Trophoblast cell (in vitro differentiated cells and primary cell): Measurements from ENCODE around the gene PTPRN2.

Experiments
- DNase-seq, 2 donors: peaks; one replicate each; pipeline ENCODE4 v3.0.0-alpha.2; 2016
- H2AFZ ChIP-seq: 2 replicates; pipeline ENCODE4 v1.6.1; 2013; ENCODE audit warnings: low read length, moderate library complexity, mild to moderate bottlenecking; ENCODE audit not compliant: insufficient read depth, poor library complexity
- H2AK5ac ChIP-seq: 2 replicates; pipeline ENCODE4 v1.6.1; 2013; ENCODE audit warnings: mild to moderate bottlenecking, low read length
- H2BK120ac ChIP-seq: 2 replicates; pipeline ENCODE4 v1.6.1; 2013; ENCODE audit warnings: low read length, mild to moderate bottlenecking, moderate library complexity; ENCODE audit not compliant: insufficient read depth, poor library complexity
- H2BK12ac ChIP-seq: 2 replicates; pipeline ENCODE4 v1.6.1; 2013; ENCODE audit warnings: mild to moderate bottlenecking, low read length, moderate library complexity
- H2BK5ac ChIP-seq: 2 replicates; pipeline ENCODE4 v1.6.1; 2013; ENCODE audit warnings: low read length, low read depth, moderate library complexity, mild to moderate bottlenecking; ENCODE audit not compliant: poor library complexity
- H3K14ac ChIP-seq: 2 replicates; pipeline ENCODE4 v1.6.1; 2013; ENCODE audit warnings: mild to moderate bottlenecking, low read length
- H3K18ac ChIP-seq: 2 replicates; pipeline ENCODE4 v1.6.1; 2013; ENCODE audit warnings: mild to moderate bottlenecking, low read length
- H3K23ac ChIP-seq: 2 replicates; pipeline ENCODE4 v1.6.1; 2013; ENCODE audit warnings: low read length
- H3K27ac ChIP-seq: 2 replicates; pipeline ENCODE4 v1.5.1; 2013; ENCODE audit warnings: low read depth, mild to moderate bottlenecking, inconsistent platforms, low read length, moderate library complexity
- H3K27me3 ChIP-seq: 2 replicates; pipeline ENCODE4 v1.6.1; 2013; ENCODE audit warnings: inconsistent platforms, mild to moderate bottlenecking, low read length, moderate library complexity; ENCODE audit not compliant: insufficient read depth
- H3K36me3 ChIP-seq, 2 experiments: 1 replicate in 1 of 2; 2 replicates in 1 of 2; pipeline ENCODE4 v1.6.1; 2013; ENCODE audit warnings: low read length in 2 of 2, mild to moderate bottlenecking in 2 of 2, moderate library complexity in 1 of 2; ENCODE audit not compliant: insufficient read depth in 2 of 2, control insufficient read depth in 1 of 2
- H3K4ac ChIP-seq: 2 replicates; pipeline ENCODE4 v1.6.1; 2013; ENCODE audit warnings: low read depth, mild to moderate bottlenecking, low read length, moderate library complexity
- H3K4me1 ChIP-seq, 2 experiments: 1 replicate in 1 of 2; 2 replicates in 1 of 2; pipeline ENCODE4 v1.6.1; 2013; ENCODE audit warnings: low read length in 2 of 2, mild to moderate bottlenecking in 2 of 2, moderate library complexity in 1 of 2; ENCODE audit not compliant: insufficient read depth in 2 of 2, control insufficient read depth in 1 of 2
- H3K4me2 ChIP-seq: 2 replicates; pipeline ENCODE4 v1.6.1; 2013; ENCODE audit warnings: inconsistent platforms, mild to moderate bottlenecking, low read length, moderate library complexity
- H3K4me3 ChIP-seq: 2 replicates; pipeline ENCODE4 v1.5.1; 2013; ENCODE audit warnings: mild to moderate bottlenecking, low read depth, low read length, inconsistent platforms
- H3K79me1 ChIP-seq: one replicate; pipeline ENCODE4 v1.6.1; 2013; ENCODE audit warnings: low read length
- H3K79me2 ChIP-seq: 2 replicates; pipeline ENCODE4 v1.6.1; 2013; ENCODE audit warnings: low read length, mild to moderate bottlenecking; ENCODE audit not compliant: control insufficient read depth, insufficient read depth, poor library complexity
- H3K9ac ChIP-seq: 2 replicates; pipeline ENCODE4 v1.6.1; 2013; ENCODE audit warnings: mild to moderate bottlenecking, low read length
- H3K9me3 ChIP-seq: 2 replicates; pipeline ENCODE4 v1.6.1; 2013; ENCODE audit warnings: low read depth, mild to moderate bottlenecking, control low read depth, inconsistent platforms, low read length; ENCODE audit not compliant: insufficient read depth
- H4K12ac ChIP-seq: 2 replicates; pipeline ENCODE4 v1.6.1; 2013; ENCODE audit warnings: low read depth, mild to moderate bottlenecking, low read length, moderate library complexity
- H4K8ac ChIP-seq: 2 replicates; pipeline ENCODE4 v1.6.1; 2013; ENCODE audit warnings: low read depth, mild to moderate bottlenecking, low read length, moderate library complexity
- H4K91ac ChIP-seq: one replicate; pipeline ENCODE4 v1.6.1; 2013; ENCODE audit warnings: low read depth, mild to moderate bottlenecking, low read length, moderate library complexity
- WGBS: extraction: QIAGEN DNeasy Blood & Tissue Kit; methylation state at CpG from one replicate; pipeline ENCODE4 v1.1.7; 2013; ENCODE audit warnings: missing lambda C conversion rate; ENCODE audit not compliant: insufficient read length, insufficient coverage; ENCODE audit errors: extremely low coverage; 5-methylcytosine and 5-hydroxymethylcytosine counted together

PTPRN2 gene

DNA sequence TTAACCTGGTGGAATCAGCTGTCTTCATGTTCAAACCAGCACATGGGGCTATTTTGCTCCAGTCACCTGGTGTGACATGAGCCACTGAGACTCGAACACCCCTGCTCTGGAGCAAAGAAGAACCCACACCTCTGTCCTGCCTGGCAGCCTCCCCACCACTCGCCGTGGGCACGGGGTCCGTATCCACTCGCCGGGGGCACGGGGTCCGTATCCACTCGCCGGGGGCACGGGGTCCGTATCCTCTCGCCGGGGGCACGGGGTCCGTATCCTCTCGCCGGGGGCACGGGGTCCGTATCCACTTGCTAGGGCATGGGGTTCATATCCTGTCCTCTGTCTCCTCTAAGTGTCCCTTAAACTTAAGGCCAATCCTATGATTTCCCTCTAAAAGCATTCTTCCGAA is 558.7 kb downstream of the PTPRN2 start:
- H4K12ac ChIP-seq: no peak overlapping the region
- DNase-seq: no peak

DNA sequence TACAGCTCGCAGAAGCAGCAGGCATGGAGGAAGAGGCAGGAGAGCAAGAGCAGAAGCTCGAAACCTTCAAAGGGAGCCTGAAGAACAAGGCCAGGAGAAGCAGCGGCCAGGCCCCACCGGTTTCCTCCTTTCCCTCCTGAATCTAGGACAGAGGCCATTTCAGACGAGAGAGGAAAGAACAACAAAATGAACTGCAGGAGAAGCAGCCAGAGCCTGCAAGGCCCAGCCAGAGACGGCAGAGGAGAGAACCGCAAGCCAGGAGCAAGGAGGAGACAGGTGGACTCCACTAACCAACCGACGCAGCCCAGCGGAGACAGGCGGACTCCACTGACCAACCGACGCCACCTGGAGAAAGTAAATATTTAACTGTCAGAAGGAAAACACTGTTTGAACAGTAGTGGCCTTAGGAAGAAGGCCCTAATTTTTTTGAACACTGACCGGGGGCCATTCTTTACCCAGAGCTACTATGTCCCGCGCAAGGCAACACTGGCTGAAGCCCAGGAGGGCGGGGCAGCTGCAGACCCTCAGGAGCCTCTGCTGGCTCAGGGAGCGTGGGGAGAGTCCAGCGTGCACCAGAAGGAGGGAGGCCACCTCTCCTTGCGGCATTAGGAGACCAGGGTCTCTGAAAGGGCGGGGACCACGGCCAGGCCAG is 559.2 kb downstream of the PTPRN2 start:
- Histone ChIP-seq H2BK12ac (no peak overlapping the region), H3K36me3 (no peaks in the 10 kb centered on the region), H3K4me2 (no peak overlapping the region), H4K12ac (no peak overlapping the region), H3K9ac (no peak overlapping the region), H3K9me3 (peaks cover 12% of the 10 kb centered on the region), H4K91ac (no peak overlapping the region), H3K4ac (no peak overlapping the region), H3K4me1 (no peaks in the 10 kb centered on the region), H3K23ac (no peak overlapping the region), H2AK5ac (no peak overlapping the region), H3K27ac (no peak overlapping the region), H2BK5ac (no peak overlapping the region), H4K8ac (no peak overlapping the region), H3K79me2 (no peaks in the 10 kb centered on the region), H3K27me3 (no peaks in the 10 kb centered on the region), H3K79me1 (no peaks in the 10 kb centered on the region), H2BK120ac (no peak overlapping the region), H2AFZ (no peak overlapping the region), H3K4me3 (no peak overlapping the region), H3K14ac (no peak overlapping the region), H3K18ac (no peak overlapping the region)
- no peak for DNase-seq
- WGBS: no CpG with 5 or more reads among the region's 22 CpGs

More for the DNA sequence above, 558.7 kb downstream of the PTPRN2 start:
- Histone ChIP-seq H2AK5ac (no peak overlapping the region), H3K4me3 (no peak overlapping the region), H3K27ac (no peak overlapping the region), H2BK12ac (no peak overlapping the region), H2BK120ac (no peak overlapping the region), H3K9ac (no peak overlapping the region), H3K9me3 (peaks cover 17% of the 10 kb centered on the region), H3K36me3 (no peaks in the 10 kb centered on the region), H2BK5ac (no peak overlapping the region), H3K23ac (no peak overlapping the region), H3K18ac (no peak overlapping the region), H3K14ac (no peak overlapping the region), H4K91ac (no peak overlapping the region), H3K4me2 (no peak overlapping the region), H2AFZ (no peak overlapping the region), H3K79me2 (no peaks in the 10 kb centered on the region), H3K4me1 (no peaks in the 10 kb centered on the region), H3K27me3 (no peaks in the 10 kb centered on the region), H4K8ac (no peak overlapping the region), H3K79me1 (no peaks in the 10 kb centered on the region), H3K4ac (no peak overlapping the region)
- WGBS: no CpG with 5 or more reads among the region's 22 CpGs

DNA sequence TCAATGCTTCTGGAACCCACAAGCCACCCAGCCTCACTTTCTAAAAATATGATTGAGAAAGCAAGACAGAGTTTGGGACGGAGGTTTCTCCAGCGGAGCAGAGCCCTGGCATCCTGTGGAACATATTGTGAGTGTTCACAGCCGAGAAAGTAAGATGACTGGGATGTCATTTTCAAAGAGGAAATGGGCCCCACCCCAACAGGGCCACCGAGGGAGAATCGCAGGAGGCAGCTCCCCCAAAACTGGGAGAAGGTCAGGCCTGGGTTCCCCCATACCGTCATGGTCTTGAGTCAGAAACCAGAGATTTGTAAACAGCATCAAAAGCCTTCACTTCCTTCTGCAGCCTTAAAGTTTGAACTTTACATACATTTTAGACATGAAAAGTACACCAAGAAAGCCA is 560.0 kb downstream of the PTPRN2 start:
- H3K4me2 ChIP-seq: no peak overlapping the region
- H3K79me1 ChIP-seq: no peaks in the 10 kb centered on the region
- no peak for DNase-seq
- H4K8ac ChIP-seq: no peak overlapping the region
- H3K4ac ChIP-seq: no peak overlapping the region
- H3K18ac ChIP-seq: no peak overlapping the region
- no peaks in the 10 kb centered on the region for H3K36me3 ChIP-seq
- H3K14ac ChIP-seq: no peak overlapping the region
- H2BK12ac ChIP-seq: no peak overlapping the region
- H3K9me3 ChIP-seq: peaks cover 7% of the 10 kb centered on the region
- no peak overlapping the region for H3K9ac ChIP-seq
- H4K12ac ChIP-seq: no peak overlapping the region
- H2BK5ac ChIP-seq: no peak overlapping the region
- no peak overlapping the region for H3K4me3 ChIP-seq
- H3K23ac ChIP-seq: no peak overlapping the region
- no peak overlapping the region for H2BK120ac ChIP-seq
- H2AK5ac ChIP-seq: no peak overlapping the region
- no peak overlapping the region for H4K91ac ChIP-seq
- no peaks in the 10 kb centered on the region for H3K79me2 ChIP-seq
- no peaks in the 10 kb centered on the region for H3K4me1 ChIP-seq
- H3K27ac ChIP-seq: no peak overlapping the region
- no CpG with 5 or more reads among the region's 6 CpGs for WGBS
- no peak overlapping the region for H2AFZ ChIP-seq
- no peaks in the 10 kb centered on the region for H3K27me3 ChIP-seq

DNA sequence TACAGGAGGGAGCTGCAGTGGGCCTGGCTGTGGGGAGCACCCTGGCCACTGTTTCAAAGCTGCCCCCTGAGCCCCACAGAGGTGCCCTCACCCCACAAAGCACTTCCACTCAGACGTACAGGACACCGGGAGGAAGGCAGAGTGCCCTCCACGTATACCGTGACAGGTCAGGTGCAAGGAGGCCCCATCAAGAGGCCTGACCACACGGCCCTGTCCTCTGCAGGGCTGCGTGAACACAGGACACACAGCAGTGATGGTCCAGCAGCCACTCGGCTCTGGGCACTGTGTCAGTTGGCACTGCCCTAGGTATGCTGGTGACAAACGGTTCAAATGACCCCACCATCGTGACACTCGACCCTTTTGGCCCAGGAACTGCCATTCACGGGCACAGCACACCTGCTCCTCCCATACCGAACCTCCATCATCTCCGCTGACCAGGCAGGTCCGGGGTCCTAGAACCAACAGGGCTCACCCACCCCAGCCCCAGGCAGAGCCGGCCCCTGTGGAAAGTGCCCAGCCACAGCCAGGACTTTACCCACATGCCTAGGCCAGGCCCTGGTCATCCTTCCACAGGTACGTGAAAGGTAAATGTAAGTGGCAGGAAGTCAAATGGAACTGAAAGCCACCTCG is 560.9 kb downstream of the PTPRN2 start:
- no peaks in the 10 kb centered on the region for H3K27me3 ChIP-seq
- no peak overlapping the region for H2AK5ac ChIP-seq
- no peak overlapping the region for H3K4ac ChIP-seq
- H3K23ac ChIP-seq: no peak overlapping the region
- no peak overlapping the region for H4K12ac ChIP-seq
- DNase-seq: no peak
- H3K14ac ChIP-seq: no peak overlapping the region
- H2AFZ ChIP-seq: no peak overlapping the region
- H3K36me3 ChIP-seq: no peaks in the 10 kb centered on the region
- H3K79me2 ChIP-seq: no peaks in the 10 kb centered on the region
- no peak overlapping the region for H3K4me2 ChIP-seq
- WGBS: no CpG with 5 or more reads among the region's 17 CpGs
- no peak overlapping the region for H3K9ac ChIP-seq
- H3K4me3 ChIP-seq: peak overlapping the region; percentile 59
- no peak overlapping the region for H2BK5ac ChIP-seq
- no peaks in the 10 kb centered on the region for H3K79me1 ChIP-seq
- H2BK12ac ChIP-seq: no peak overlapping the region
- no peak overlapping the region for H4K91ac ChIP-seq
- no peak overlapping the region for H3K27ac ChIP-seq
- no peak overlapping the region for H4K8ac ChIP-seq
- H3K18ac ChIP-seq: no peak overlapping the region
- no peaks in the 10 kb centered on the region for H3K4me1 ChIP-seq
- H3K9me3 ChIP-seq: no peaks in the 10 kb centered on the region
- no peak overlapping the region for H2BK120ac ChIP-seq
